ENCODE measurements around the gene SPEM2. TPM values are rescaled to one million over a fixed set of nuclear protein-coding genes. Genes with fewer than 3 reads are reported as not detected.
A peak's percentile ranks its signal among the peaks of the same experiment; 100 is the strongest.
"Not testable (repeated sequence)": the region's sequence is repeated elsewhere in the genome, so short reads cannot be mapped to it uniquely, and the experiment has no call there.

SPEM2 gene
- total RNA-seq, 1 experiment from 2014 or later: not detected

GRCh38 chr17:7445619-7445968 lies 20.2 kb downstream of the SPEM2 start:
- Histone ChIP-seq H3K36me3 (no peaks in the 10 kb centered on the region), H3K27me3 (no peaks in the 10 kb centered on the region), H3K4me3 (no peak overlapping the region), H3K9me3 (no peaks in the 10 kb centered on the region)
- DNase-seq: no peak

- Histone ChIP-seq H3K9me3 (no peaks in the 10 kb centered on the region), H3K36me3 (no peaks in the 10 kb centered on the region), H3K27me3 (no peaks in the 10 kb centered on the region), H3K4me3 (no peak overlapping the region)
- no peak for DNase-seq
Observed at GRCh38 chr17:7448461-7448860, 23.0 kb downstream of the SPEM2 start.

GRCh38 chr17:7459961-7460545 lies 34.6 kb downstream of the SPEM2 start:
- no peak for DNase-seq
- no peak overlapping the region for H3K4me3 ChIP-seq

GRCh38 chr17:7460850-7461660 lies 35.6 kb downstream of the SPEM2 start:
- Histone ChIP-seq H3K4me3 (no peak overlapping the region), H3K36me3 (no peaks in the 10 kb centered on the region; the same call in 1 of the 2 replicates), H3K27me3 (no peaks in the 10 kb centered on the region), H3K9me3 (no peaks in the 10 kb centered on the region)
- DNase-seq: no peak

More at GRCh38 chr17:7459961-7460545, 34.6 kb downstream of the SPEM2 start:
- Histone ChIP-seq H3K36me3 (no peaks in the 10 kb centered on the region), H3K9me3 (no peaks in the 10 kb centered on the region), H3K27me3 (no peaks in the 10 kb centered on the region)

- Histone ChIP-seq H3K36me3 (peaks cover 3% of the 10 kb centered on the region; the same call in 1 of the 2 replicates), H3K9me3 (no peaks in the 10 kb centered on the region), H3K27me3 (no peaks in the 10 kb centered on the region), H3K4me3 (no peak overlapping the region)
- DNase-seq: no peak
Observed at GRCh38 chr17:7462474-7463371, 37.3 kb downstream of the SPEM2 start.

- Histone ChIP-seq H3K9me3 (no peaks in the 10 kb centered on the region), H3K36me3 (peaks cover 3% of the 10 kb centered on the region; the same call in 1 of the 2 replicates), H3K27me3 (no peaks in the 10 kb centered on the region), H3K4me3 (no peak overlapping the region)
- DNase-seq: no peak
Observed at GRCh38 chr17:7463372-7463846, 38.0 kb downstream of the SPEM2 start.

GRCh38 chr17:7464081-7464480 lies 38.7 kb downstream of the SPEM2 start:
- no peak overlapping the region for H3K4me3 ChIP-seq
- H3K27me3 ChIP-seq: no peaks in the 10 kb centered on the region
- no peak for DNase-seq

GRCh38 chr17:7465597-7466275 lies 40.3 kb downstream of the SPEM2 start:
- Histone ChIP-seq H3K9me3 (no peaks in the 10 kb centered on the region), H3K4me3 (no peak overlapping the region), H3K36me3 (peaks cover 3% of the 10 kb centered on the region; the same call in 1 of the 2 replicates), H3K27me3 (no peaks in the 10 kb centered on the region)
- no peak for DNase-seq

More at GRCh38 chr17:7464081-7464480, 38.7 kb downstream of the SPEM2 start:
- Histone ChIP-seq H3K9me3 (no peaks in the 10 kb centered on the region), H3K36me3 (peaks cover 3% of the 10 kb centered on the region; the same call in 1 of the 2 replicates)

GRCh38 chr17:7466318-7466638 lies 40.9 kb downstream of the SPEM2 start:
- Histone ChIP-seq H3K9me3 (no peaks in the 10 kb centered on the region), H3K36me3 (peaks cover 3% of the 10 kb centered on the region; the same call in 1 of the 2 replicates), H3K4me3 (no peak overlapping the region), H3K27me3 (no peaks in the 10 kb centered on the region)
- DNase-seq: no peak

GRCh38 chr17:7466639-7467341 lies 41.4 kb downstream of the SPEM2 start:
- Histone ChIP-seq H3K9me3 (no peaks in the 10 kb centered on the region), H3K27me3 (no peaks in the 10 kb centered on the region), H3K36me3 (peaks cover 3% of the 10 kb centered on the region; the same call in 1 of the 2 replicates), H3K4me3 (no peak overlapping the region)
- peak; percentile 71 for DNase-seq

GRCh38 chr17:7467498-7467897 lies 42.1 kb downstream of the SPEM2 start:
- no peaks in the 10 kb centered on the region for H3K9me3 ChIP-seq
- DNase-seq: no peak
- no peak overlapping the region for H3K4me3 ChIP-seq
- H3K27me3 ChIP-seq: no peaks in the 10 kb centered on the region
- H3K36me3 ChIP-seq: peaks cover 3% of the 10 kb centered on the region; the same call in 1 of the 2 replicates

- Histone ChIP-seq H3K27me3 (no peaks in the 10 kb centered on the region), H3K36me3 (peaks cover 3% of the 10 kb centered on the region; the same call in 1 of the 2 replicates), H3K4me3 (no peak overlapping the region), H3K9me3 (no peaks in the 10 kb centered on the region)
- DNase-seq: no peak
Observed at GRCh38 chr17:7468290-7468689, 42.9 kb downstream of the SPEM2 start.

GRCh38 chr17:7468804-7469389 lies 43.5 kb downstream of the SPEM2 start:
- Histone ChIP-seq H3K9me3 (no peaks in the 10 kb centered on the region), H3K36me3 (peaks cover 3% of the 10 kb centered on the region; the same call in 1 of the 2 replicates), H3K4me3 (no peak overlapping the region), H3K27me3 (no peaks in the 10 kb centered on the region)
- DNase-seq: no peak

- H3K36me3 ChIP-seq, H3K4me3 ChIP-seq, H3K27me3 ChIP-seq, DNase-seq, H3K9me3 ChIP-seq: not testable (repeated sequence)
Observed at GRCh38 chr17:7469843-7470242, 44.4 kb downstream of the SPEM2 start.

- not testable (repeated sequence) for H3K36me3 ChIP-seq, H3K4me3 ChIP-seq, H3K27me3 ChIP-seq, H3K9me3 ChIP-seq, DNase-seq
Observed at GRCh38 chr17:7470457-7470973, 45.1 kb downstream of the SPEM2 start.

All from MG63 (cell line).